T-helper 2 cell treated with Interferon-gamma antibody and Interleukin-4, amounts not matched to agents 5 μg/mL and 100 μg/mL, for 36 hours (primary cell): ENCODE measurements around the gene CFAP119.

Source experiments
- DNase-seq: peaks from one replicate; pipeline ENCODE4 v3.0.0; 2021; ENCODE audit warnings: low spot score
- H3K27ac Mint-ChIP-seq: one replicate; pipeline ENCODE4 v1.8.0; 2021; ENCODE audit warnings: mild to moderate bottlenecking, mixed read lengths
- H3K27me3 Mint-ChIP-seq: one replicate; pipeline ENCODE4 v1.8.0; 2021; ENCODE audit warnings: low read depth, mixed read lengths
- H3K36me3 Mint-ChIP-seq: one replicate; pipeline ENCODE4 v1.8.0; 2021; ENCODE audit warnings: low read depth, mixed read lengths
- H3K4me1 Mint-ChIP-seq: one replicate; pipeline ENCODE4 v1.8.0; 2021; ENCODE audit warnings: low read depth, mixed read lengths
- H3K4me3 Mint-ChIP-seq: one replicate; pipeline ENCODE4 v1.8.0; 2022; ENCODE audit warnings: mild to moderate bottlenecking, moderate library complexity, mixed read lengths
- H3K9me3 Mint-ChIP-seq: one replicate; pipeline ENCODE4 v1.8.0; 2021; ENCODE audit warnings: mixed read lengths

Gene CFAP119

GRCh38 chr16:30774367-30775130, 12.7 kb upstream of the CFAP119 start:
- H3K36me3 Mint-ChIP-seq, result peaks cover 28% of the 10 kb centered on the region
- H3K9me3 Mint-ChIP-seq, result no peaks in the 10 kb centered on the region
- peak overlapping the region; percentile 94 for H3K4me3 Mint-ChIP-seq
- H3K27me3 Mint-ChIP-seq, result no peaks in the 10 kb centered on the region
- no peak for DNase-seq
- peaks cover 12% of the 10 kb centered on the region for H3K4me1 Mint-ChIP-seq
- H3K27ac Mint-ChIP-seq, result peak overlapping the region; percentile 93

- Mint-ChIP-seq H3K27ac (no peak overlapping the region), H3K4me3 (no peak overlapping the region), H3K9me3 (no peaks in the 10 kb centered on the region), H3K4me1 (peaks cover 12% of the 10 kb centered on the region), H3K36me3 (peaks cover 33% of the 10 kb centered on the region), H3K27me3 (no peaks in the 10 kb centered on the region)
- no peak for DNase-seq
Observed at GRCh38 chr16:30773826-30774225, 12.0 kb upstream of the CFAP119 start.

- no peak overlapping the region for H3K4me3 Mint-ChIP-seq
- H3K36me3 Mint-ChIP-seq, result peaks cover 46% of the 10 kb centered on the region
- no peaks in the 10 kb centered on the region for H3K9me3 Mint-ChIP-seq
- H3K27me3 Mint-ChIP-seq, result no peaks in the 10 kb centered on the region
- no peak for DNase-seq
- no peak overlapping the region for H3K27ac Mint-ChIP-seq
- peaks cover 6% of the 10 kb centered on the region for H3K4me1 Mint-ChIP-seq
Observed at GRCh38 chr16:30771726-30772125, 9.9 kb upstream of the CFAP119 start.

- Mint-ChIP-seq H3K4me1 (peaks cover 3% of the 10 kb centered on the region), H3K27ac (no peak overlapping the region), H3K9me3 (no peaks in the 10 kb centered on the region), H3K27me3 (no peaks in the 10 kb centered on the region), H3K4me3 (no peak overlapping the region), H3K36me3 (peaks cover 58% of the 10 kb centered on the region)
- DNase-seq, result no peak
Observed at GRCh38 chr16:30769379-30770089, 7.7 kb upstream of the CFAP119 start.

- H3K4me1 Mint-ChIP-seq, result peaks cover 4% of the 10 kb centered on the region
- H3K9me3 Mint-ChIP-seq, result no peaks in the 10 kb centered on the region
- no peaks in the 10 kb centered on the region for H3K27me3 Mint-ChIP-seq
- peaks cover 62% of the 10 kb centered on the region for H3K36me3 Mint-ChIP-seq
- no peak overlapping the region for H3K27ac Mint-ChIP-seq
- no peak overlapping the region for H3K4me3 Mint-ChIP-seq
- no peak for DNase-seq
Observed at GRCh38 chr16:30768583-30769181, 6.8 kb upstream of the CFAP119 start.

- DNase-seq, result no peak
- no peaks in the 10 kb centered on the region for H3K9me3 Mint-ChIP-seq
- peaks cover 58% of the 10 kb centered on the region for H3K36me3 Mint-ChIP-seq
- H3K4me3 Mint-ChIP-seq, result no peak overlapping the region
- H3K27ac Mint-ChIP-seq, result no peak overlapping the region
- H3K4me1 Mint-ChIP-seq, result peaks cover 10% of the 10 kb centered on the region
- H3K27me3 Mint-ChIP-seq, result no peaks in the 10 kb centered on the region
Observed at GRCh38 chr16:30767767-30768465, 6.1 kb upstream of the CFAP119 start.

GRCh38 chr16:30766933-30767284, 5.0 kb upstream of the CFAP119 start:
- Mint-ChIP-seq H3K4me1 (peaks cover 8% of the 10 kb centered on the region), H3K4me3 (no peak overlapping the region), H3K27me3 (no peaks in the 10 kb centered on the region), H3K36me3 (peaks cover 51% of the 10 kb centered on the region), H3K27ac (no peak overlapping the region), H3K9me3 (no peaks in the 10 kb centered on the region)
- DNase-seq, result no peak

GRCh38 chr16:30766206-30766932, 4.5 kb upstream of the CFAP119 start:
- peaks cover 8% of the 10 kb centered on the region for H3K4me1 Mint-ChIP-seq
- H3K27ac Mint-ChIP-seq, result no peak overlapping the region
- peaks cover 49% of the 10 kb centered on the region for H3K36me3 Mint-ChIP-seq
- no peak overlapping the region for H3K4me3 Mint-ChIP-seq
- no peaks in the 10 kb centered on the region for H3K9me3 Mint-ChIP-seq
- DNase-seq, result no peak
- no peaks in the 10 kb centered on the region for H3K27me3 Mint-ChIP-seq

- Mint-ChIP-seq H3K4me1 (peaks cover 13% of the 10 kb centered on the region), H3K36me3 (peaks cover 43% of the 10 kb centered on the region), H3K27ac (no peak overlapping the region), H3K4me3 (no peak overlapping the region), H3K9me3 (no peaks in the 10 kb centered on the region), H3K27me3 (no peaks in the 10 kb centered on the region)
- DNase-seq, result no peak
Observed at GRCh38 chr16:30764816-30765465, 3.1 kb upstream of the CFAP119 start.

- Mint-ChIP-seq H3K27ac (no peak overlapping the region), H3K4me3 (peak overlapping the region; percentile 94), H3K4me1 (peaks cover 13% of the 10 kb centered on the region)
Observed at GRCh38 chr16:30764086-30764485, 2.2 kb upstream of the CFAP119 start.

GRCh38 chr16:30762991-30763725, 1.3 kb upstream of the CFAP119 start:
- H3K36me3 Mint-ChIP-seq, result peaks cover 35% of the 10 kb centered on the region
- no peaks in the 10 kb centered on the region for H3K27me3 Mint-ChIP-seq
- DNase-seq, result no peak
- peak overlapping the region; percentile 94 for H3K4me3 Mint-ChIP-seq
- no peaks in the 10 kb centered on the region for H3K9me3 Mint-ChIP-seq
- peak overlapping the region; percentile 91 for H3K27ac Mint-ChIP-seq
- peaks cover 13% of the 10 kb centered on the region for H3K4me1 Mint-ChIP-seq

More at GRCh38 chr16:30764086-30764485, 2.2 kb upstream of the CFAP119 start:
- H3K27me3 Mint-ChIP-seq, result no peaks in the 10 kb centered on the region
- H3K9me3 Mint-ChIP-seq, result no peaks in the 10 kb centered on the region
- peaks cover 39% of the 10 kb centered on the region for H3K36me3 Mint-ChIP-seq
- no peak for DNase-seq

- Mint-ChIP-seq H3K27me3 (no peaks in the 10 kb centered on the region), H3K4me1 (peaks cover 13% of the 10 kb centered on the region), H3K9me3 (no peaks in the 10 kb centered on the region), H3K36me3 (peaks cover 25% of the 10 kb centered on the region), H3K4me3 (peak overlapping the region; percentile 94), H3K27ac (peak overlapping the region; percentile 91)
- DNase-seq, result peak; percentile 37
Observed at GRCh38 chr16:30761427-30761927, 385 bp downstream of the CFAP119 start.
